Cardiac fibroblast (primary cell): ENCODE data around the gene MDM2.

Experiments
- DNase-seq, 2 donors: peaks; one replicate each; pipeline versions ENCODE4 v3.0.0 to v3.0.0-alpha.2; 2010; ENCODE audit warnings: low read depth in 2 of 2
- H3K4me3 ChIP-seq, 2 donors: replicated peaks in 1 of 2; 1 replicate in 1 of 2; 2 replicates in 1 of 2; pipeline ENCODE4 v1.5.1; 2011; ENCODE audit warnings: low read depth in 2 of 2, low read length in 2 of 2, mild to moderate bottlenecking in 2 of 2, moderate library complexity in 1 of 2
- TF ChIP-seq, protein P1 (sequence below): IDR thresholded peaks from one replicate; pipeline ENCODE4 v1.5.1; 2011; ENCODE audit warnings: low read depth, mild to moderate bottlenecking, low read length, inconsistent platforms

MDM2 gene

DNA sequence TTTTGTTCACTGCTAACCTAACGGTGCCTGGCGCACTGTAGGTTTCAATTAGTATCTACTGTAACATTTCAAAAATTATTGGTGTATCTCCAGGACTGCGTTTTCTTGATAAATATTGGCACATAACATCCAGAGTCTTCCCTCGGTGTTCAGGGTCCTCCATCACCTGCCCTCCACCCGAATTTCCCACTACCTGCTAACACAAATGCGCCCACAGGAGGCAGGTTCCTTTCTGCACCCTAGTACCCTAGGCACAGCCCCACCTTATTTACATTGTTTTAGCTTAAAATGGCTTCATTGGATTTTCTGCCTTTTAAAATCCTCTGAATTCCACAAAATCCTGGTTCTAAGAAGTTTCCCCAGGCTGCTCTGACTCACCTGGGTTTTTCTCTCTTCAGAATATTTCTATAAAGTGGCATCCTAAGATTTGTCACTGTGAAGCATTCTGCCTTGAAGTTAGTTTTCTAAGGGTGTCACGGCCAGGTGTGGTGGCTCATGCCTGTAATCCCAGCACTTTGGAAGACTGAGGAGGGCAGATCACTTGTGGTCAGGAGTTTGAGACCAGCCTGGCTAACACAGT is 86.4 kb downstream of the MDM2 start:
- TF ChIP-seq, protein P1, sequence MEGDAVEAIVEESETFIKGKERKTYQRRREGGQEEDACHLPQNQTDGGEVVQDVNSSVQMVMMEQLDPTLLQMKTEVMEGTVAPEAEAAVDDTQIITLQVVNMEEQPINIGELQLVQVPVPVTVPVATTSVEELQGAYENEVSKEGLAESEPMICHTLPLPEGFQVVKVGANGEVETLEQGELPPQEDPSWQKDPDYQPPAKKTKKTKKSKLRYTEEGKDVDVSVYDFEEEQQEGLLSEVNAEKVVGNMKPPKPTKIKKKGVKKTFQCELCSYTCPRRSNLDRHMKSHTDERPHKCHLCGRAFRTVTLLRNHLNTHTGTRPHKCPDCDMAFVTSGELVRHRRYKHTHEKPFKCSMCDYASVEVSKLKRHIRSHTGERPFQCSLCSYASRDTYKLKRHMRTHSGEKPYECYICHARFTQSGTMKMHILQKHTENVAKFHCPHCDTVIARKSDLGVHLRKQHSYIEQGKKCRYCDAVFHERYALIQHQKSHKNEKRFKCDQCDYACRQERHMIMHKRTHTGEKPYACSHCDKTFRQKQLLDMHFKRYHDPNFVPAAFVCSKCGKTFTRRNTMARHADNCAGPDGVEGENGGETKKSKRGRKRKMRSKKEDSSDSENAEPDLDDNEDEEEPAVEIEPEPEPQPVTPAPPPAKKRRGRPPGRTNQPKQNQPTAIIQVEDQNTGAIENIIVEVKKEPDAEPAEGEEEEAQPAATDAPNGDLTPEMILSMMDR: no peak
- no peak for DNase-seq
- no peak overlapping the region for H3K4me3 ChIP-seq

DNA sequence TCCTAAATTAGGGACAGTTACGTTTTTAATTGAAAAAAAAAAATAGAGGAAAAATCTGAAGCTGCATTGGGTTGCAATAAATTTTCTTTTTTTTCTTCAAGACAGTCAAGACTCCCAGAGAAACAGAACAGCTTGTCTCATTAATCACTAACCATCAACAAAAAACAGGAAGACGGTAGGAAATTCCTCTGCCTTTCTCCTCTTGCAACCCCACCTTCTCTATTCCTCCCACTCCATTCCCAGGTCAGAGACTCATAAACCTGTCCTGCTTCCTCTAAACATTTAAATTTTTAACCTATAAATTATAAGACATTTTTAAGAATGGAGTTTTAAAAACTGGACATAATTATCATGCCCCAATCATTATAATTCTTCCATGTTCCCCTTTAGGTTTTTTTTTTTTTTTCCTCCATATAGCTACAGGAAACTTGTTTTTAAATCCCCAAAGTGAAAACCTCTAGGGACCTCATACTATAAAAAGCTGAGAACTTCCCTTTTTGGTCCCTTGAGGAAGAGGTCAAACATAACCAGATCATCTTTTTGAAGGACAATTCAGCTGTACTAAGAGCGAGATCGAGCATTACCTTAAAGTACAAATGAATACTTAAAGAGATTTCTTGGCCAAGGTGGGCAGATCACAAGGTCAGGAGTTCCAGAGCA is 89.0 kb downstream of the MDM2 start:
- H3K4me3 ChIP-seq: peak overlapping the region in 1 of 2 donors; percentile 2
- TF ChIP-seq, protein P1: no peak
- peak in 1 of 2 donors; percentile 75 for DNase-seq

DNA sequence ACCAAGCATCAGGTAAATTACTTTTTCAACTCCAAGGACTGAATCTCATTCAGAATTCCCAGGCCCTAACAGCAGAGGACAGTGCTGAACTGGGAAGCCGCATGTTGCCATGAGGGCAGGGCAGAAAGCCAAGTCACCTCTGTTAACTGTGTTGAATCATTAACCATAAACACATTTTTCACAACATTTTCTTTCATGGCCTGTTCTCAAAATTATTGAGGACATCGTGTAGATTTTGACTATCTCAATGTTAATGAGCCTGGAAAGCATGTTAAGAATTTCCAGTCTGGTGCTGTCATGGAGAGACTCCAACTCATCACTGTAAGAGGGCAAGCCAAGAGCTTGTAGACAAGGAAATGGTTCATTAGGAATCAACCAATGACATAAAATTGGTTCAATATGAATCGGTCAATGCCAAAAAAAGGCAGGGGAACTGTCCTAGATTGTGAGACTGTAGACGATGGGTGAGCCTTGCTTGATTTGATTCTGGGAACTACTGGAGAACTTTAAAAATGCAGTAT is 91.3 kb downstream of the MDM2 start:
- TF ChIP-seq, protein P1: peak; percentile 71
- no peak overlapping the region for H3K4me3 ChIP-seq
- peak; percentile 84 to 92 for DNase-seq

DNA sequence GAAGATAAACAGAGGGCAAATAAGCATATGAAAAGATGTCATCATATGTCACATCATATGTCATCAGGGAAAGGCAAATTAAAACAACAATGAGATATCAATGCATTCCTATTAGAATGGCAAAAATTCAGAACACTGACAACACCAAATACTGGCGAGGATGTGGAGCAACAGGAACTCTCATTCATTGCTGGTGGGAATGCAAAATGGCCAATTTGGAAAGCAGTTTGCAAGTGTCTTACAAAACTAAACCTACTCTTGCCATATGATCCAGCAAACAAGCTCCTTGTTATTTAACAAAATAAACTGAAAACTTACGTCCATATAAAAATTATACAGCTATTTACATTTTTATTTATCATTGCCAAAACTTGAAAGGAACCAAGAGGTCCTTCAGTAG is 92.3 kb downstream of the MDM2 start:
- no peak overlapping the region for H3K4me3 ChIP-seq
- DNase-seq: no peak
- TF ChIP-seq, protein P1: no peak
